Effector CD4-positive, alpha-beta T cell (primary cell): ENCODE measurements around the gene YTHDF1.
"Not testable (repeated sequence)": the region's sequence is repeated elsewhere in the genome, so short reads cannot be mapped to it uniquely, and the experiment has no call there.

Experiments used
- DNase-seq: peaks from one replicate; pipeline ENCODE4 v3.0.0-alpha.2; 2020

Gene YTHDF1

DNA sequence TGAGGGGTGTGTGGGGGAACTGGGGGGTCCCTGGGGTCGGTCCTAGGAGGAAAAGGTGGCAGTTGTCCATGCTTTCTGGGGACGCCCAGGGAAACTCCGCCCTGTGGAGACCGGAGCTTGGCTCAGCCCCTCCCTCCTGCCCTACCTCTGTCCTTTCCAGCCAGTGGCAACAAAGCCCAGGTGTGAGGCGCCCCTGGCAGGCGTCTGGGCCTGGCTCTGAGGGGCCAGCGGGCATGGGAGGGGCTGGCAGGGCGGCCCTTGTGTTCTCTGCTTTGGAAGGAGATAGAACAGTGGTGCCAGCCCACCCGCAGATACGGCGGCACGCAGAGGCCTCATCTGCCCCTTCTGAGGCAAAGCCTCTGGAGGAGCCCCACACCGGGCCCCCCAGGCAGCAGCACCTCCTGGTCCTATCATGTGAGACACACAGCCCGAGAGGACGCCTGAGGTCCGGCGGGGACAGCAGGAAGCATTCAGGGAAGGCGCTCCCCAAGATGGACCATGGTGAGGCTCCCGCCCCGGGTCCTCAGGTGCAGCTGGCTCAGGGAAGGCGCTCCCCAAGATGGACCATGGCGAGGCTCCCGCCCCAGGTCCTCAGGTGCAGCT, 47.9 kb downstream of the YTHDF1 start:
- no peak for DNase-seq

GRCh38 chr20:63167026-63167917, 48.7 kb downstream of the YTHDF1 start:
- DNase-seq, result no peak

DNA sequence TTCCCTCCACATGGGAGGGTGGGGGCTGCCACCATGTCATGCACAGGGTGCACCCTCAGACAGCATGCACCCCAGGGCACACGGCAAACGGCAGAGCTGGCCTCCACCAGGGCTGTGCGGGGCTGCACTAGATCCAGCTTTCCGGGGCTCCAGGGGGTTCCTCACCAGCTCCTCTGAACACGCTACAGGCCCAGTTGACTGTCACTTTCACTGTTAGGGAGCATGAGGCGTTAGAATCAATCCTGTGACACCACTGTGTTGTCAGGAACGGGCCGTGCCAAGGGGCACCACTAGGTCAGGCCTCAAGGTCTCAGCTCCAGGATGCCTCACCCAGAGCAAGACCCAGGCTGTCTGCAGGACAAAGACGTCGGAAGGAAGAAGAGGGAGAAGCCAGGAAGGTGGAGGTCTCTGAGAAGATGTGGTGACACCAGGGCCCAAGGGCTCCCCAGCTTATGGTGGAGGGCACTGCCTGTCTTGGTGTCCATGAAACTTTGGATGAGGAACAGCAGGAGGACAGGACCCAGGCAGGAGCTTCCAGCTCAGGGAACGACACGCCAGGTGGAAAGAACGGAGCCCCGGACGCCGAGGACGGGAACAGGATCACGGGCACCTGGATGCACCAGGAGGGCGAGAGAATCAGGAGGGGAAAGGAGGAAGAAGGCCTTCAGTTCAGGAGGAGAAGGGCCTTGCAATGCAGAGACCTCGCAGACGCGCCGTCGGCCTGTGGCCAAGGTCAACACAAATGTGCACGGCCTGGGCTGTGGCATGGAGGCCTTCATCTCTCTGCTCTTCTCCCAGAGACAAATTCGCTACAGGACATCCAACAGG, 49.5 kb downstream of the YTHDF1 start:
- no peak for DNase-seq

- DNase-seq, result no peak
Measured at GRCh38 chr20:63165356-63166192, 50.4 kb downstream of the YTHDF1 start.

GRCh38 chr20:63164484-63165355, 51.2 kb downstream of the YTHDF1 start:
- no peak for DNase-seq

DNA sequence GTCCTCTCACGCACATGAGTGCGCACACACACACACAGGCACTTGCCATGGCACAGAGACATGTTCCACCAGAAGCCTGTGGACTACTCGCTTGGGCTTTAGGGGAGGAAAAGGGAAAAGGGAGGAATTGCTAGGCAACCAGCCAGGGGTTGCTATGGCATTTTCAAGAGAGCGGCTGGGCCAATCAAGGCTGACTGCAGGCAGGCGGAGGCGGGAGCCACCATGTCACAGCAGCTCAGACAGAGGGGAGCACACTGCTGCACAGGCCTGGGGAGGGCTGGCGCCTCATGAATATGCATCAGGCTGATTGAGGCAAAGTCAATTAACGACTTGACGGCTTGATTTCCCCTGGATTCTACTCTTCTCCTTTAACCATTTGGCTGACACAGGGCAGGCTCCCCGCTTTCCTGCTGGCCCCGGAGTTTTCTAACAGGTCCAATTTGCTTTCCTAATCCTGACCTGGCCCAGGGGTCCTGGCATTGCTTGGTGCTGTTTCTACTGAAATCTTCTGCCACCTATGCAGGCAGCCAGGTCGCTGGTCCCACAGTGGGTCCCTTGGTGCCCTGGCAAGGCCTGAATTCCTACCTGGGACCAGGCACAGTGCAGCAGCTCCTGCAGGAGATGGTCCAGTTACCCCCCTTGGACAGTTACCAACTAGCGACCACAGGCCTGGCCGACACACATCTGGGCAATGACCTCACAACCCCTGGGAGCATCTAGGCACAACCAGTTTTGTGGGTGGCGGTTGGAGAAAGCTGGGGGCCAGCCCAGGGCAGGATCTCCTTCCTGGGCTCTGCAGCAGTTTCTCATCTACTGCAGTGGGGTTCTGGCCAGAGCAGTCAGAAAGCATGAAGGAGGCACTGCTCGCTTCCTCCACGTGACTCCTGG, 52.1 kb downstream of the YTHDF1 start:
- DNase-seq, result no peak

- no peak for DNase-seq
Measured at GRCh38 chr20:63163171-63163570, 52.8 kb downstream of the YTHDF1 start.

DNA sequence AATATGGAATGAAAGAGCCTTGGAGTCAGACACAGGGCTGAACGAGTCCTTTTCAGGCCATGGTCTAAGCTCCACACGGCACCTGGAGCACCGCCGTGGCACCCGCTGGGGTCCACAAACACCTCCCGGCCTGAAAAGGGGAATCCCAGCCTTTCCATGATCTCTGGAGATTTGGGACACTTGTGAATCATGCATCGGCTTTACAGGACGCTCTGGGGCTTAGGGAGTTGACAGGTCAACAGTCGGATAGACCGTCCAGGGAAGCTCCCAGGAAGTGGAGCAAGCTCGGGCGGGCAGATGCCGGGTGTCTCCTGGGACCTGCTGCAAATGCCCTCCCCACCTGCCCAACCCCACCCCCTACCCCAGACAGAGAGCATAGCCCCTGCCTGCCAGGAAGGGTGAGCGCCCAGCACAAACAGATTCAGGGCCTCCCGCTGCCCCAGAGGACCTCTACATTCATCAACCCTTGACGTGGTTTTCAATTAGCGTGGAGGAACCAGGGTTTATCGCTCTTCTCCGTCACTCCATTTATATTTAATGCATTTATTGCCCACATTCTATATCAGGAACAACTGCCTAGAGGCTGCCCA, 53.6 kb downstream of the YTHDF1 start:
- DNase-seq, result no peak

DNA sequence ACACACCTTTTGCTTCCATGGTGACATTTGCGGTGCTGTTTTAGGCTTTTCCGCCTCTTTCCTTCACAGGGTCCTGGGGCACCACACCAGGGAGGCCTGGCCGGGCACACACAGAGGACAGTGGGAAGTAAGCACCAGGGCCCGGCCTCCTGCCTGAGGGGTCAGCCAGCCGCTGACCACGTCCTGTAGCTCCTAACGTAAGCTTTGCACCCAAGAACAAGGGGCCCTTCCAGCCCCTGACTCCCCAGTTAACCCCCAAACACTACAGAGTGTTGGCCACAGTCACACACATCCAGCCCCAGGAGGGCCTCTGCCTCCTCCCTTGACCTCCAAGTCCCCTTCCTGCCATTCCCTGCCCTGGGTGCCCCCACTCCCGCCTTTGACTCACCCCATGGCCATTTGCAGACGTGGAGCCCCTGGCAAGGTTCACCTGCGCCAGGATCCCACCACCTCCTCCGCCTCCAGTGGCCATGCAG, 54.7 kb downstream of the YTHDF1 start:
- DNase-seq, result no peak

GRCh38 chr20:63160641-63161175, 55.2 kb downstream of the YTHDF1 start:
- no peak for DNase-seq

DNA sequence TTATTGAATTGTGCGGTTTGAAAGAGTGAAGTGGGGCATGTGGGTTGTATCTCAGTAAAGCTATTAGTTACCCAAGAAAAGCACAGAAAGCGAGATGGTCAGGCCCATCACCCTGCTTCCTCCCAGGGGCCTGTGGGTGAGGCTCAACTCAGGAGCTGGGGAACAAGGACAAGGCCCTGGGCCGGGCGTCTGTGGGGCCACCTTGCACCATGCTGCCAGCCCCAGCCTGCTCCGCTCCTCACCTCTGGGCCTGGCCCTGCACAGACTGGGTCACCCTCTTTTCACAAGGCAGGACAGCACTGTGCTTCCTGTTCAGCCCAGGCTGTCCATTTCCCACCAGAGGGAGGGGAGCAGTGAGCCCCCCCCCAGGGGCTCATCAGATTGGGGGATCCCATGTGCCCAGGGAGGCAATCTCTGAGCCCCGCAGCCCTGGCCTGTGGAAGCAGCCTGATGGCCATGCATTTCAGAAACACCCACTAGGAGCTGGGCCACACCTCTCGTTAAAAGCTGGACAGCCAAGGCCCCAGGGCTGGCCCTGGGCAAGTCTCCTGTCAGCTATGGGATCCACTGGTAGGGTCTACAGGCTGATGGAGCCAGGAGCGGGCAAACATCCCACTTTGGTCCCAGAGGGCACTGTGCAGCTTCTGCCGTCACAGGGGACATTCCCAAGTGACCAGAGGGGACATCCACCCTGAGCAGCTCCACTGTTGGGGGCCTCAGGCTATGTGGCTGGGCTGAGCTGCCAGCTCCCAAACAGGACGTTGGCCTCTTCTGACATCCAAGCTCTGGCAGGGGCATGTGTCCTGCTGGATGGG, 55.9 kb downstream of the YTHDF1 start:
- no peak for DNase-seq

DNA sequence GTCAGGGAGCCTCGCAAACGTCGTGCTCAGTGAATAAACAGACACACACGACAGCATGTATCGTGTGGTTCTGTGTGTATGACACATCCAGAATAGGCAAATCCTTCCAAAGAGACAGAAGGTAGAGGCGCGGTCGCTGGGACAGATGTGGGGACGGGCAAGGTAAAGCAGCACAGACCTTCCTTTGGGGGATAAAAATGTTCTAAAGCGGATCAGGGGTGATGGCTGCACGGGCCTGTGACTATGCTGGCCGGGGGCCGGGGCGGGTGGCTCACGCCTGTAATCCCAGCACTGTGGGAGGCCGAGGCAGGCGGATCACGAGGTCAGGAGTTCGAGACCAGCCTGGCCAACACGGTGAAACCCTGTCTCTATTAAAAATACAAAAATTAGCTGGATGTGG, 56.7 kb downstream of the YTHDF1 start:
- not testable (repeated sequence) for DNase-seq

DNA sequence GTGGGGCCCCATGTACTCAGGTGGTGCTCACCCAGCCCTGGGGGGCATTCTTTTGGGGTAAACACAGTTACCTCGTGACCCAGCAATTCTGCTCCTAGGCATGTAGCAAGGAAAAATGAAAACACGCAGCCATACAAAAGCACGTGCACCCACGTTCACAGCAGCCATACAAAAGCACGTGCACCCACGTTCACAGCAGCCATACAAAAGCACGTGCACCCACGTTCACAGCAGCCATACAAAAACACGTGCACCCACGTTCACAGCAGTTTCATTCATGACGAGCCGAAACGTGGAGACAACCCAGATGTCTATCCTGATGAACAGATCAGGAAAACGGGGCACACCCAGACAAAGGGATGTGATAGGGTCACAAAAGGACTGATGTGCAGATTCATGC, 57.1 kb downstream of the YTHDF1 start:
- DNase-seq, result no peak

DNA sequence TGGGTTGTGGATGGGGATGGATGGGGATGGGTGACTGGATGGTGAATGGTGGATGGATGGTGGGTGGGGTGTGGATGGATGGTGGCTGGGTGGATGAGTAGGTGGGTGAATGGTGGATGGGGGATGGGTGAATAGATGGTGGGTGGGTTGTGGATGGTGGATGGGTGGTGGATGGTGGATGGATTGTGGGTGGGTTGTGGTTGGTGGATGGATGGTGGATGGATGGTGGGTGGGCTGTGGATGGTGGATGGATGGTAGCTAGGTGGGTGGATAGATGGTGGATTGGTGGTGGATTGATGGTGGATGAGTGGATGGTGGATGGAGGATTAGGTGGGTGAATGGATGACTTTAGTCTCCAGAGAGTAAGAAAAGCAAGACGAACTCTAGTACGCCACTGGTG, 57.6 kb downstream of the YTHDF1 start:
- DNase-seq, result no peak

GRCh38 chr20:63157431-63157830, 58.5 kb downstream of the YTHDF1 start:
- not testable (repeated sequence) for DNase-seq

DNA sequence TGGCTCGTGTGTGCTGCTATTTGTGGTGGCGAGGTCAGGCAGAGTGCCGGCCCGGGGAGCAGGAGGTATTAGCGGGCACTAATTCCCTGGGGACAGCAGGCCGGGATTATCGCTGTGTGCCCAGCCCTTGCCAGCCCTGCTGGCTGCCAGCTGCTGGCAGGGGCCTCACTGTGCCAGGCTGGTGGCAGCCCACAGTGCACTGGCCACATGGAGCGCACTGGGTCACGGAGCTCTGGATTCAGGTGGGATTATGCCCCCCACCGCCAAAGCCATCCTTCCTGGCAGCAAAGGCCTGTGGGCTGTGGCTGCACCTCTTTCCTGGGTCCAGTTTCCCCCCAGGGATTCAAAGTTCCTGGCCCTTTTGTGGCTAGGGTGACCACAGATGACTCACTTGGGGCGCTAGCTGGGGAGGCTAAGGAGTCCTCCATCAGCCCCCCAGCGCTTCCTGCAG, 59.7 kb downstream of the YTHDF1 start:
- DNase-seq, result no peak

DNA sequence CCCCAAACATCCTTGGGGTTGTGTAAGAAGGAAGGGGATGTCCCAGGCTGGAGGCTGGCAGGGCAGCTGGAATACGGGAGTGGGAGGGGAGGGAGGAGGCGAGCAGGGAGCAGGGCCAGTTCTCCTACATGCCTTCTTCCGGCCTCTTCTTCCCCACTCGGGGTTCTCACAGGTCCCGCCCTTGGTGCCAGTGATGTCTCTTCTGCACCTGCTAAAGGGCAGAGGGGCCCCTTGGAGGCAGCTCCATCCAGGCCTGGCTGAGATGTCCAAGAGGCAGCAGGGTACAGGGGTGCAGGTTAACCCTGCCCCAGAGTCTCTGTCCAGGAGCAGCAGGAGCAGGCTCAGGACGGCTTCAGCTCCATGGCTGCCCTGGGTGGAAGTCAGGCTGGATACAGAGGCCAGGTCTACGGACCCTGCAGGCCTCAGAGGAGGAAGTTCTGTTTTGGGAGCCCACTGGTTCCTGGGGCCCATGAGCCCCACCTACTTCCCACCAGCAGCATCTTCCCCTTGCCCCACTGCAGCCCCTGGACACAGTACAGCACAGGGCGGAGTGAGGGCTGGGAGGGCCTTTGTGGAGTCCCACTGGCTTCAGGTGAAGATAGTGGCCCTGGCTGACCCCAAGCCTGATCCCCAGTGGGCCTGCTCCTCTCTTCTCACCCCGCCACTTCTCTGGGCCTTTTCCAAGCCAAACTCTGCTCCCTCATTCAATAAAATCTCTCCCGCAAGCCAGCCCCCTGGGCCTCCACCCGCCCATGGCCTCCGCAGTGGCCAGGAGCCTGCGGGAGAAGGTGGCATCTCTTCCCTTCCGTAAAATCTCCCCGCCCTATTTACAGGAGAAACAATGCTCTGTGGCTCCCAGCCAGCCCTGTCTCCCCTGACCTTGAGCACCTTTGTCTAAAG, 60.4 kb downstream of the YTHDF1 start:
- no peak for DNase-seq
